SJSA1 (cell line): ENCODE results near the gene GBX1. TPM values are rescaled to one million over a fixed set of nuclear protein-coding genes. Genes with fewer than 3 reads are reported as not detected.

Experiments used
- DNase-seq, 2 experiments: peaks; one replicate each; pipeline ENCODE4 v3.0.0-alpha.2; 2015 to 2020; ENCODE audit warnings: low spot score in 2 of 2, low read depth in 1 of 2
- H3K27ac ChIP-seq: fragments of 250-450 bp; sonication (Bioruptor Pico); 2 replicates; pipeline ENCODE4 v1.5.1; 2020; ENCODE audit warnings: mild to moderate bottlenecking, moderate library complexity
- H3K27me3 ChIP-seq: fragments of 250-450 bp; sonication (Bioruptor Pico); replicated peaks from 2 replicates; pipeline ENCODE4 v1.5.1; 2020; ENCODE audit warnings: mild to moderate bottlenecking, moderate library complexity
- H3K36me3 ChIP-seq: fragments of 250-450 bp; sonication (Bioruptor Pico); 2 replicates; pipeline ENCODE4 v1.5.1; 2020; ENCODE audit warnings: mild to moderate bottlenecking
- H3K4me1 ChIP-seq: fragments of 250-450 bp; sonication (Bioruptor Pico); replicated peaks from 2 replicates; pipeline ENCODE4 v1.6.1; 2021; ENCODE audit warnings: mild to moderate bottlenecking
- H3K4me3 ChIP-seq: fragments of 250-450 bp; sonication (Bioruptor Pico); 2 replicates; pipeline ENCODE4 v1.5.1; 2020; ENCODE audit warnings: mild to moderate bottlenecking
- H3K9me3 ChIP-seq: fragments of 250-450 bp; sonication (Bioruptor Pico); replicated peaks from 2 replicates; pipeline ENCODE4 v1.5.1; 2020; ENCODE audit warnings: mild to moderate bottlenecking
- total RNA-seq: library from RNA; depleted of rRNA; stranded (reverse); fragments of >200 nt; shearing (Covaris generic); gene quantifications from 2 replicates; pipeline ENCODE4 v1.2.3, GENCODE V29; 2014

GBX1 gene
- total RNA-seq, 1 experiment from 2014 or later = not detected

- H3K9me3 ChIP-seq = no peaks in the 10 kb centered on the region
- no peak for DNase-seq
- no peak overlapping the region for H3K4me3 ChIP-seq
- no peaks in the 10 kb centered on the region for H3K27me3 ChIP-seq
- H3K36me3 ChIP-seq = peaks cover 37% of the 10 kb centered on the region
- no peak overlapping the region for H3K27ac ChIP-seq
- no peaks in the 10 kb centered on the region for H3K4me1 ChIP-seq
These were observed 32.0 kb downstream of the GBX1 start for GRCh38 chr7:151135525-151135845.

DNA sequence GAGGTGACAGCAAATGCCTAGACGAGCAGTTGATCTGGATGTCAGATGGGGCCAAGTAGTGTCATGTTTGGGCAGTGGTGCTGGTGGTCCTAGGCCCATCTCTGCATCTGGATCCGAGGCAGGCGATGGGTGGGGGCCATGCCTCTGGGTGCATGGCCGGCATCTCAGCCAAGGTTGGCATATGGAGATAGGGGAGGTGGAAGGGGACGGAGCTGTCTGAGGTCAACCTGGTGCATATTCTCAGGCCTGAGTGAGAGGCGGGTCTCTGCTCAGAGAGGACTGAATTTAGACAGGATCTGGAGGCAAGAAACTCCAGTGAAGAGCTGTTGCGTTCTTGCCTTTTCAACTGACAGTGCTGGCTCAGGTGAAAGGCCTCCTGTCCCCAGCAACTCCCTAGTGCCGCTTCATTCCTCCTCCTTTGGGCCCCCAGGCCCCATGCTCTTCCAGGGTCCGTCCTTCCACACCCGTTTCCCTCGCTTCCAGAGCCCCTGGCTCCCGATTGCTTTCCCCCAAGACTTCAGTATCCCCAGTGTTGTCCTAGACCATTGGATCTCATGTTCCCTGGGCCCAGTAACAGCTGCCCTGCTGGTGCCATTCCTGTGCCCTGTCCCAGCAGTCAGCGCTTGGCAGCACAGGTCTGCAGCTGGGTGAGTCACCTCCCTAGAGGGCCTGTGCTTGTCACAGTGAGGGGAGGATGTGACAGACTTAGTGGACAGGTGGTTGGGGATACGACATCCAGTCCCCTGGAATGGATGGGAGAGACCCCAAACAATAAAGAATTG, 32.6 kb downstream of the GBX1 start:
- Histone ChIP-seq H3K27me3 (no peaks in the 10 kb centered on the region), H3K4me3 (no peak overlapping the region), H3K4me1 (no peaks in the 10 kb centered on the region), H3K9me3 (no peaks in the 10 kb centered on the region), H3K36me3 (peaks cover 39% of the 10 kb centered on the region), H3K27ac (no peak overlapping the region)
- no peak for DNase-seq

- Histone ChIP-seq H3K4me1 (no peaks in the 10 kb centered on the region), H3K9me3 (no peaks in the 10 kb centered on the region), H3K36me3 (peaks cover 42% of the 10 kb centered on the region), H3K27me3 (no peaks in the 10 kb centered on the region), H3K27ac (no peak overlapping the region), H3K4me3 (no peak overlapping the region)
- DNase-seq = no peak
These were observed 33.3 kb downstream of the GBX1 start for GRCh38 chr7:151133986-151134742.

DNA sequence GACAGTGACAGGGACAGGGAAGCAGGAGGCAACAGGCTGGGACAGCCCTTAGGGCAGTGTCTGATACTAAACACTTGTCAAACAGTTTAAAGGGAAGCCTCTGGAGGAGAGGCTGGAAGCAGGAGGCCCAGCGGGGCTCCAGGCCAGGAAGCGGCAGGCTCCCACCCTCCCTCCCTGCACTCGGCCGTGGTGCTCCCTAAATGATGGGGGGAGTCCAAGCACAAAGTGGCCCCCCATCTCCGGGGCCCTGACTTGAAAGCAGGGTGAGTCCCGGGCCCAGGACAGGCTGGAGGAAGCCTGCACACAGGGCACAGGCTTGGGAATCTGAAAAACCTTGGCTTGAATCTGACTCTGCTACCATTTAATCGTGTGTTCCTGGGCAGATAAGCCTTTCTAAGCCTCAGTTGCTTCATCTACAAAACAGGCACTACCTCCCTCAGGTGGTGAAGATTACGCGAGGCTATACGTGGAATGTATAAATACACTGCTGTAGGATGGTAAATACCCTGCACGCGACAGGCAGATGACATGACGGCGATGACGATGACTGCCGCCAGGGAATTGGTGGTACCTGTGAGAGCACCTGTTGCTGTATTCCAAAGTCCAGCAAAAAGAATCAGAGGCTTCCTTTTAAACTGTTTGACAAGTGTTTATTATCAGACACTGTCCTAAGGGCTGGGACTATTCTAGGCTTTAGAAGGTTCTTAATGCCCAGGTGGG, 34.1 kb downstream of the GBX1 start:
- Histone ChIP-seq H3K4me1 (no peaks in the 10 kb centered on the region), H3K27ac (no peak overlapping the region), H3K9me3 (no peaks in the 10 kb centered on the region), H3K4me3 (no peak overlapping the region), H3K27me3 (no peaks in the 10 kb centered on the region), H3K36me3 (peaks cover 47% of the 10 kb centered on the region)
- DNase-seq = no peak

- no peak overlapping the region for H3K4me3 ChIP-seq
- H3K9me3 ChIP-seq = no peaks in the 10 kb centered on the region
- no peak for DNase-seq
- no peaks in the 10 kb centered on the region for H3K4me1 ChIP-seq
- H3K27ac ChIP-seq = no peak overlapping the region
- no peaks in the 10 kb centered on the region for H3K27me3 ChIP-seq
- peaks cover 52% of the 10 kb centered on the region for H3K36me3 ChIP-seq
These were observed 34.9 kb downstream of the GBX1 start for GRCh38 chr7:151132461-151133205.

DNA sequence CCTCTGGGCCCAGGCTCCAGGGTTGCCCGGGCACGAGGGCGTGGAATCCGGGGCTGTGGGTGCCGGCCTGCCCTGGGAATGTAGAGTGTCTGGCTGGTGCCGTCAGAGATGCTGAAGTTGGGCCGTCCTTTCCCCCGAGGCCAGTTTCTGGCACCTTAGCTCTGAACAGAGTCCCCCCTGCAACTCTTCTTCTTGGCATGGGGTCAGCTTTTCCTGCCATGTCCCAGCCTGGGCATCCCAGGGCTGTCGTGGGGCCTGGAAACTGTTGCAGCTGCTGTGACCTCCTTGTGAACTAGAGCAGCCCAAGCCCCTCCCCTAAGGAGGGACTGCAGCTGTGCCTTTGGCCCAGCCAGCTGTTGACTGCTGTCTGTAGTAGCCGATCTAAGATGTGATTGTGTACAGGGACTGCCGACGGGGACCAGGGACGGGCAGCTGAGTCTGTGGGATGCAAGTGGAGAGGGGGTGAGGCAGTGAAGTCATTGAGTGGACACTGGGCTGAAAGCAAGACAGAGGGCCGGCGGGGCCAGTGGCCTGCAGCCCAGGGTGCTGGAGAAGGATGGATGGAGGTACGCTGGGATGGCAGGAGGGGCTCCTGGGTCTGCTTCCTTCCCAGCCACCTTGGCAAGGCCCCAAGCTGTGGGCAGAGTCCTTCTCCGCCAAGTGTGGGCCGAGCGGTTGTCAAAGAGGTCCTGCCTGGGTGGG, 35.8 kb downstream of the GBX1 start:
- H3K27ac ChIP-seq = no peak overlapping the region
- no peak overlapping the region for H3K4me3 ChIP-seq
- H3K27me3 ChIP-seq = no peaks in the 10 kb centered on the region
- peaks cover 52% of the 10 kb centered on the region for H3K36me3 ChIP-seq
- no peaks in the 10 kb centered on the region for H3K4me1 ChIP-seq
- H3K9me3 ChIP-seq = no peaks in the 10 kb centered on the region
- no peak for DNase-seq

DNA sequence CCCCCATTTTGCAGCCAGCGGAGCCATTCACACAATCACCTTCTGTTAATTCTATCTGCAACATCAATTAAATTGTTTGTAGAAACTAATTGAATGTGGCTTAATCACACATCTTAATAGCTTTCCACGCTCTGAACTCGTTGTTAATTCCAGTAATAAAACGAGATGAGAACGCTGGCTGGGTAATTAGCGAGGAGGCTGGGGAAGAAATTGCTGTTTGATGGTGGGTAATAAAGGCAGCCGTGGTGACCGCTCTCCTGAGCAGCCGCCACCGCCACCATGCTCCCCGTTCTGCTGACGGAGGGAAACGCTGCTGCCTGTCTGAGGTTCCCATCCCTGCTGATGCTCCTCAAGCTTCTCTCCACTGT, 36.3 kb downstream of the GBX1 start:
- Histone ChIP-seq H3K36me3 (peaks cover 51% of the 10 kb centered on the region), H3K27me3 (no peaks in the 10 kb centered on the region), H3K4me3 (no peak overlapping the region), H3K4me1 (no peaks in the 10 kb centered on the region), H3K9me3 (no peaks in the 10 kb centered on the region), H3K27ac (no peak overlapping the region)
- no peak for DNase-seq

DNA sequence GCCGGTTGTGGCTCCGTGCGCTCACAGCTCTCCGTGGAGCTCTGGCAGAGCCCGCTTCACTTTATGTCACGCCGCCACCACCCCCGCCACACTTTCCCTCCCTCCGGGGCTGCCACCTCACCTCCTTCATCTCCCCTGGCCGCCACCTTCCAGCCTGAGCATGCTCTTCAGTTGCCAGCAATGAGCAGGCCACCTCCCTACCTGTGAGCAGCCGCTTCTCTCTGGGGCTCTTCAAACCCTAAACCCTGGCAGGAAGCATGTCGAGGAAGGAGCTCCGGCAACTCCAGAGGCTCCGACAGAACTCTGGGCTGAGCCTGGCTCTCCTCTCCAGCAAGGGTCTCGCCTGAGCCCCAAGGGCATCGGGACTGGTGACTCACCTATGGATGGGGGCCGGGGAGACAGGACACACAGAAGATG, 36.7 kb downstream of the GBX1 start:
- no peak overlapping the region for H3K27ac ChIP-seq
- H3K27me3 ChIP-seq = no peaks in the 10 kb centered on the region
- H3K4me3 ChIP-seq = no peak overlapping the region
- H3K4me1 ChIP-seq = no peaks in the 10 kb centered on the region
- no peak for DNase-seq
- no peaks in the 10 kb centered on the region for H3K9me3 ChIP-seq
- H3K36me3 ChIP-seq = peaks cover 48% of the 10 kb centered on the region

DNA sequence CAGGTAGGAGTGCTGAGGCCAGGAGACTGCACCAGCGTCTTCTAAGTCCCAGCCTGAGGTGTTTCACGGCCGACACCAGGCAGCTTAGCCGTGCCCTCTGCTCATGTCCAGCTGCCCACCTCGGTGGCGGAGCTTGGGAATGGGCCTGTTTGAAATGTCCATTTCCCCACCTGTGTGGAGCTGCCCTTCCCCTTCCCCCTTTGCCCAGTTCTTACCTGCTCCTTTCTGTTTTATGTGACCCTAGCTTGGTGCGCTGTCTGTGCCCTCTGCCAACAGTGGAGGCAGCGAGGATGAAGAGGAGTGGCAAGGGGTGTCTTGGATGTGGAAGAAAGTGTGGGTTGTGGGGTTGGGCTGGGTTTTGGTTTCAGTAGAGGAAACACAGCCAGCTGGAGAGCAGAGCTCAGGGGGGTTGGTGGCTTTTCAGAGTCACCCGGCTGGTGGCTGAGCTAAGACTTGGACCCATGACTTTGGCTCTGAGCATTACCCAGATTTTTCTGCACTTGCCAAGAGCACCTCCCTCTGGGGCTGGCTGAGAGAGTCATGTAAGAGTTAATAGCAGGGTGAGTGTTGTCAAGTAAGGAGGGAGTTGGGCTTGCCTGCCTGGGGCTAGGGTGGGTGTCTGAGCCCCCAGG, 37.4 kb downstream of the GBX1 start:
- Histone ChIP-seq H3K4me3 (no peak overlapping the region), H3K36me3 (peaks cover 45% of the 10 kb centered on the region), H3K4me1 (no peaks in the 10 kb centered on the region), H3K9me3 (no peaks in the 10 kb centered on the region), H3K27me3 (no peaks in the 10 kb centered on the region), H3K27ac (no peak overlapping the region)
- no peak for DNase-seq

DNA sequence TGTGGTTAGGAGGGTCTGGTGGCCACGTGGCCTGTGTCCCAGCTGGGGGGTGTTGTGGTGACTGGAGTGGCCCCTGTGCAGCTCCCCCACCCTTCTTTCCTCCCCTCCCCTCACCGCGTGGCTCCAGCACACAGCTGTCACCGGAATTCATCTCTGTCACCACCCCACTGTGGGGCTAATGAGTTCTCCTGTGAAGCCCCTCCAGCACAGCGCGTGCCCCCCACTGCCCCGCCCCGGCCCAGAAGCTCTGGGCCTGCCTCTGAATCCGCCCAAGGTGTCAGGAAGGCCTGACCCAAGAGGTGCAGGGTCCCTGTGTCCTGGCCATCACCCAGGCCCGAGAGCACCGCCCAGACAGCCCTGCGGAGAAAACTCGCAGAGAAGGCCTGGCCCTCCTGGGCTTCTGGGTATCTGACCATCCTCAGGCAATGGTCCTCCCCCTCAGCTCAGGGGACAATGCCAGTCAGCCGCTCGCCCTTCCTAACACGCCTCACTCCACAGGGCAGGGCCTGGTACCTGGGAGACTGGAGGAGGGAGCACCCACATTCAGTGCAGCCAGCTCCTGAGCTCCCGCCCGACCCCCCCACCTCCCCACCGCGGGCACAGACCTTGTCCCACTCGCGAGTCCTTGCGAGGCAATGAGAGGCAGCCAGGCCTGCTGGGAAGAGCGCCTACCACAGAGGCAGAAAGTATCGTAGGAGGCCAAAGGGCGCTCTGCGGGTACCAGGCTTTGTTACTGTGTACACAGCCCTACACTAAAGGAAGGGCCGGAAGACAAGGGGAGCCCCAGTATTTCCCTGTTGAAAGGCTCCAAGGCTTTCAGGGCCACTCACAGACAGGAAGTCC, 38.2 kb downstream of the GBX1 start:
- Histone ChIP-seq H3K27me3 (no peaks in the 10 kb centered on the region), H3K4me3 (no peak overlapping the region), H3K9me3 (no peaks in the 10 kb centered on the region), H3K4me1 (no peaks in the 10 kb centered on the region), H3K27ac (no peak overlapping the region), H3K36me3 (peaks cover 49% of the 10 kb centered on the region)
- DNase-seq = no peak

- no peak for DNase-seq
- Histone ChIP-seq H3K4me1 (no peaks in the 10 kb centered on the region), H3K27me3 (no peaks in the 10 kb centered on the region), H3K27ac (no peak overlapping the region), H3K4me3 (no peak overlapping the region), H3K9me3 (no peaks in the 10 kb centered on the region), H3K36me3 (peaks cover 49% of the 10 kb centered on the region)
These were observed 38.8 kb downstream of the GBX1 start for GRCh38 chr7:151128716-151129115.

DNA sequence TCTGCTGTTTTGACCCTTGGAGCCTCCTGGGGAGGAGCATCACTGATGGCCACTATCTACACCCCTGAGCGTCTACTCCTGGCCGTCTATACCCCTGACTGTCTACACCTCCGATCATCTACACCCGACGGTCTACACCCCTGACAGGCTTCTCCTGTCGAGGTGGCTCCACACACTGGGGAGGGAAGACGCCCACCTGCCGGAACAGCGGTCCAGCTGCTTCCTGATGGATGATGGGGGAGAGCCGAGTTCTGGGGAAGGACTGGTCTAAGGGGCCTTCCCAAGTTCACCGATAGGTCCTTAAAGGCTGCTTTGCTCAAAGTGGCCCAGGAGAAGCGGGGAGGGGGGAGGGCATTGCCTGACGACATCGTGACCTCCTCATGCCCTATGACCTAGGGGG, 39.4 kb downstream of the GBX1 start:
- Histone ChIP-seq H3K9me3 (no peaks in the 10 kb centered on the region), H3K27ac (no peak overlapping the region), H3K4me1 (no peaks in the 10 kb centered on the region), H3K4me3 (no peak overlapping the region), H3K27me3 (no peaks in the 10 kb centered on the region), H3K36me3 (peaks cover 52% of the 10 kb centered on the region)
- no peak for DNase-seq
